CD8-positive, alpha-beta memory T cell (primary cell): ENCODE measurements around the gene BRWD1. TPM values are rescaled to one million over a fixed set of nuclear protein-coding genes. Genes with fewer than 3 reads are reported as not detected.

Experiments
- CTCF ChIA-PET: fragments of 350-600 bp; sonication (Branson Sonifier 250); formaldehyde crosslinking; loops from one replicate; lab custom pipeline; 2021; ENCODE audit warnings: antibody characterized with exemption; lab: Charles Lee
- POLR2A ChIA-PET: fragments of 350-600 bp; sonication (Branson Sonifier 250); formaldehyde crosslinking; loops from one replicate; lab custom pipeline; 2021; ENCODE audit warnings: antibody characterized with exemption; lab: Charles Lee
- DNase-seq, 5 donors: peaks; one replicate each; pipeline versions ENCODE4 v3.0.0 to v3.0.0-alpha.2; 2020 to 2022; ENCODE audit warnings: mixed read lengths in 1 of 5
- H3K27ac ChIP-seq: one replicate; pipeline ENCODE4 v1.7.0; 2013; ENCODE audit warnings: low read depth, mild to moderate bottlenecking, low read length, moderate library complexity
- H3K27me3 ChIP-seq: 2 replicates; pipeline ENCODE4 v1.7.0; 2013; ENCODE audit warnings: low read length, mild to moderate bottlenecking; ENCODE audit not compliant: insufficient read depth, poor library complexity, severe bottlenecking
- H3K36me3 ChIP-seq: 2 replicates; pipeline ENCODE4 v1.7.0; 2013; ENCODE audit warnings: mild to moderate bottlenecking, low read length, moderate library complexity; ENCODE audit not compliant: insufficient read depth
- H3K4me1 ChIP-seq: 2 replicates; pipeline ENCODE4 v1.7.0; 2013; ENCODE audit warnings: mild to moderate bottlenecking, low read length, moderate library complexity; ENCODE audit not compliant: insufficient read depth
- H3K4me3 ChIP-seq: 2 replicates; pipeline ENCODE4 v1.7.0; 2013; ENCODE audit warnings: mild to moderate bottlenecking, low read length
- H3K9me3 ChIP-seq: 2 replicates; pipeline ENCODE4 v1.7.0; 2013; ENCODE audit warnings: mild to moderate bottlenecking, low read length
- H3K27ac Mint-ChIP-seq, 8 donors: one replicate each; pipeline ENCODE4 v1.8.0; 2020 to 2021; ENCODE audit warnings: mixed read lengths in 8 of 8, mild to moderate bottlenecking in 6 of 8, inconsistent platforms in 3 of 8, moderate library complexity in 3 of 8
- H3K27me3 Mint-ChIP-seq, 2 donors: one replicate each; pipeline ENCODE4 v1.8.0; 2020 to 2021; ENCODE audit warnings: mixed read lengths in 2 of 2, mild to moderate bottlenecking in 1 of 2, moderate library complexity in 1 of 2
- H3K36me3 Mint-ChIP-seq, 3 donors: one replicate each; pipeline ENCODE4 v1.8.0; 2020 to 2021; ENCODE audit warnings: mixed read lengths in 3 of 3, inconsistent platforms in 1 of 3, mild to moderate bottlenecking in 1 of 3
- H3K4me1 Mint-ChIP-seq, 3 donors: one replicate each; pipeline ENCODE4 v1.8.0; 2020 to 2021; ENCODE audit warnings: mixed read lengths in 3 of 3, inconsistent platforms in 1 of 3, mild to moderate bottlenecking in 1 of 3
- H3K4me3 Mint-ChIP-seq, 7 donors: one replicate each; pipeline ENCODE4 v1.8.0; 2020 to 2021; ENCODE audit warnings: mixed read lengths in 7 of 7, mild to moderate bottlenecking in 6 of 7, moderate library complexity in 4 of 7, inconsistent platforms in 2 of 7
- H3K9me3 Mint-ChIP-seq, 5 donors: one replicate each; pipeline ENCODE4 v1.8.0; 2020 to 2022; ENCODE audit warnings: mixed read lengths in 5 of 5, mild to moderate bottlenecking in 3 of 5, moderate library complexity in 2 of 5, inconsistent platforms in 1 of 5
- polyA plus RNA-seq: library from polyadenylated mRNA; unstranded; fragments of 300-500 nt; fragmentation: Illumina TruSeq; gene quantifications from one replicate; pipeline ENCODE4 v1.2.3, GENCODE V29; 2021
- total RNA-seq, 2 experiments: library from RNA; stranded (reverse); gene quantifications; one replicate each; pipeline ENCODE4 v1.2.3, GENCODE V29; 2021

BRWD1 gene
- total and polyA plus RNA-seq, 3 experiments from 2014 or later, result 23.5 to 37.3 (median 25.8) TPM

DNA sequence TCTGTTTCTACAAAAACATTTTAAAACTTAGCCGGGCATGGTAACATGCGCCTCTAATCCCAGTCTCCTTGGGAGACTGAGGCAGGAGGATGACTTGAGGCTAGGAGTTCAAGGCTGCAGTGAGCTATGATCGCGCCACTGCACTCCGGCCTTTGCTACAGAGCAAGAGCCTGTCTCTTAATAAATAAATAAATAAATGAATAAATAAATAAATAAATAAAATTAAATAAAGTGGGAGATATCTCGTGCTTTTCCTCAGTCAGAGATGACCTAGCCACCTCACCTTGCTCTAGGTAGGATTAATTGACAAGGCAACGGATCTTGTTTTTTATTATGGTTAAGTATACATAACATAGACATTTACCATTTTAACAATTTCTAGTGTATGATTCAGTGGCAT, 14.3 kb upstream of the BRWD1 start:
- ChIA-PET CTCF (no interaction called here), POLR2A (no interaction called here)
- H3K36me3 ChIP-seq, result no peaks in the 10 kb centered on the region
- Mint-ChIP-seq H3K4me1 (no peaks in the 10 kb centered on the region), H3K27ac (no peak overlapping the region), H3K9me3 (no peaks in the 10 kb centered on the region), H3K36me3 (peaks cover 0 to 3% (median 0%) of the 10 kb centered on the region in 3 donors), H3K27me3 (peaks cover 6 to 23% of the 10 kb centered on the region in 2 donors), H3K4me3 (no peak overlapping the region)
- no peaks in the 10 kb centered on the region for H3K4me1 ChIP-seq
- no peak overlapping the region for H3K4me3 ChIP-seq
- no peaks in the 10 kb centered on the region for H3K9me3 ChIP-seq
- no peak overlapping the region for H3K27ac ChIP-seq
- no peak for DNase-seq
- H3K27me3 ChIP-seq, result no peaks in the 10 kb centered on the region

DNA sequence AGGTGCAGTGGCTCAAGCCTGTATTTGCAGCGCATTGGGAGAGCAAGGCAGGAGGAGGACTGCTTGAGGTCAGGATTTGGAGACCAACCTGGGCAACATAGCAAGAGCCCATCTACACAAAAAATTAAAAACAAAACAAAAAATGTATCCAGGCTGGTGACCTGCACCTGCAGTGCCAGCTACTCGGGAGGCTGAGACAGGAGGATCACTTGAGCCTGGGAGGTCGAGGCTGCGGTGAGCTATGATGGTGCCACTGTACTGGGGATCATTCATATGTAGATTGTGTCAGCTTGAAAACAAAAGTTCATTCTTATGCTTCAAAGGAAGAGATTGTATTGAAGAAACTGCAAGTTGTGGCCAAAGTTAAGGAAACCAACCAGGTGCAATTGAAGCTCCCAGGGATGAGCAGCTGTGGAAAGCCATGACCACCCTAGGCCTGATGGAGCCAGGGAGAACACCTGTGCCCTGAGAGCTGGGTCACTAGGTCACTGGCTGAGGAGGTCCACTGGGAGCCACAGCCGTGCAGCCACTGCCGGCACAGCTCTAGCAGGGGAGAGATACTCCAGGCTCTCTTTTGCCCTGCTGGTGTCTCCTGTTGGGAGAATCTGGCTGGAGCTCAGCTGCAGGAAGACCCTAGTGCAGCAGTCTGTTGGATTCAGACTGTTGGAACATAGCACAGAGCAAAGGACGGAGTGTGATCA, 13.3 kb upstream of the BRWD1 start:
- Histone ChIP-seq H3K36me3 (no peaks in the 10 kb centered on the region), H3K27me3 (no peaks in the 10 kb centered on the region), H3K4me1 (no peaks in the 10 kb centered on the region), H3K4me3 (no peak overlapping the region), H3K9me3 (no peaks in the 10 kb centered on the region), H3K27ac (no peak overlapping the region)
- peaks cover 6 to 23% of the 10 kb centered on the region in 2 donors for H3K27me3 Mint-ChIP-seq
- no peak overlapping the region for H3K27ac Mint-ChIP-seq
- ChIA-PET CTCF (no interaction called here), POLR2A (no interaction called here)
- DNase-seq, result no peak
- no peaks in the 10 kb centered on the region for H3K4me1 Mint-ChIP-seq
- no peak overlapping the region for H3K4me3 Mint-ChIP-seq
- H3K36me3 Mint-ChIP-seq, result peaks cover 0 to 3% (median 0%) of the 10 kb centered on the region in 3 donors
- no peaks in the 10 kb centered on the region for H3K9me3 Mint-ChIP-seq

DNA sequence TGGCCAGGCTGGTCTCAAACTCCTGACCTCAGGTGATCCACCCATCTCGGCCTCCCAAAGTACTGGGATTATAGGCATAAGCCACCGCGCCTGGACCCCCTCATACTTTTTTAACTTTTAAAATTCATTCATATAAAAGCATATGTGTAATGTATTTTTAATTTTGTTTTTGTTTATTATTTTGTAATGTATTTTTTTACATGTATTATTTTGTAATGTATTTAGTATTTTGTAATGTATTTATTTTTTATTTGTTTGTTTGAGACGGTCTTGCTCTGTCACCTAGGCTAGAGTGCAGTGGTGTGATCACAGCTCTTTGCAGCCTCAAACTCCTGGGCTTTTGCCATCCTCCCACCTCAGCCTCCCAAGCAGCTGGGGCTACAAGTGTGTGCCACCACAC, 12.0 kb upstream of the BRWD1 start:
- Histone ChIP-seq H3K27me3 (no peaks in the 10 kb centered on the region), H3K36me3 (no peaks in the 10 kb centered on the region), H3K4me3 (no peak overlapping the region), H3K27ac (no peak overlapping the region), H3K9me3 (no peaks in the 10 kb centered on the region), H3K4me1 (no peaks in the 10 kb centered on the region)
- Mint-ChIP-seq H3K9me3 (no peaks in the 10 kb centered on the region), H3K27me3 (peaks cover 6 to 23% of the 10 kb centered on the region in 2 donors), H3K4me1 (no peaks in the 10 kb centered on the region), H3K27ac (no peak overlapping the region), H3K36me3 (peaks cover 0 to 3% (median 0%) of the 10 kb centered on the region in 3 donors), H3K4me3 (no peak overlapping the region)
- no peak for DNase-seq
- POLR2A ChIA-PET, result no interaction called here
- CTCF ChIA-PET, result no interaction called here

DNA sequence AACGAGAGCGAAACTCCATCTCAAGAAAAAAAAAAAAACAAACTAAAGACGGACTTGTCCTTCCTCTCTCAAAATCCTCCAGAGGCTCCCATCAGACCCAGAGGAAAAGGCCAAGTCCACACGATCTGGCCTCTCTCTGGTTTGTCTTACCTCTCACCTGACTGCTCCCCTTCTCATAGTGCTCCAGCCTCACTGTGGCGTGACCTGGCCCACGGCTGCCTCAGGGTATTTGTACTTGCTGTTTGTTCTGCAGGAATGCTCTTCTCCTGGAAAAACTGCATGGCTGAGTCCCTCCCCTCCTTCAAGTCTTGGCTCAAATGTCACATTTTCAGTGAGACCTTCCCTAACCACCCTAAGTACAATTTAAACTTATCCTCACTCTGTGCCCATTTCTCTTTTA, 8.0 kb upstream of the BRWD1 start:
- no peaks in the 10 kb centered on the region for H3K9me3 Mint-ChIP-seq
- no peak overlapping the region for H3K27ac ChIP-seq
- POLR2A ChIA-PET, result no interaction called here
- H3K4me1 ChIP-seq, result no peaks in the 10 kb centered on the region
- H3K4me3 ChIP-seq, result no peak overlapping the region
- CTCF ChIA-PET, result no interaction called here
- peaks cover 5 to 7% of the 10 kb centered on the region in 2 donors for H3K27me3 Mint-ChIP-seq
- H3K4me1 Mint-ChIP-seq, result peaks cover 0 to under 1% (median 0%) of the 10 kb centered on the region in 3 donors
- no peaks in the 10 kb centered on the region for H3K9me3 ChIP-seq
- no peaks in the 10 kb centered on the region for H3K36me3 ChIP-seq
- no peaks in the 10 kb centered on the region for H3K36me3 Mint-ChIP-seq
- no peak for DNase-seq
- H3K27ac Mint-ChIP-seq, result peak overlapping the region in 1 of 8 donors; percentile 10
- no peaks in the 10 kb centered on the region for H3K27me3 ChIP-seq
- no peak overlapping the region for H3K4me3 Mint-ChIP-seq

DNA sequence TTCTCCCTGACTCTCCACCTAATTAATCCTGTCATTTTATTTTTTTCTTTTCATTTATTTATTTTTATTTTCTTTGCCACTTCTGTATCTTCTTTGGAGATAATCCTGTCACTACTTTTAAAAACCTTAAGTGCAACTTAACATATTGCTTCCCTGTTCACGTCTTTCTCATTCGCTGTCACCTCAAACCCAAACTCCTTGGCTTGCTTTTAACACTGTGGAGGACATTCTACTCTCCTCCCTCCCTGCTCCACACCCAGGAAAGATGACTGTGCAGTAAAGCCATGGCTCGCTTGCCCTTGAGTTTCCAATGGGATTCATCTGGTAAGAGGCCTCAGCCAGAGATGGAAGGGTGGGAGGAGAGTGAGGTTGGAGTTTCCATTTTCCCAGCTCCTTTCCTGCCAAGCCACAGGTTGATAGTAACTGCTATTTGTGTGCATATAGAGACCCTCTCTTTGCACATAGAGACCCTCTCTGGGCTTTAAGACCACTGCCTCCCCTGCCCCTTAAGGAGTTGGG, 6.4 kb upstream of the BRWD1 start:
- Histone ChIP-seq H3K4me3 (no peak overlapping the region), H3K36me3 (no peaks in the 10 kb centered on the region), H3K27me3 (no peaks in the 10 kb centered on the region), H3K4me1 (no peaks in the 10 kb centered on the region), H3K9me3 (no peaks in the 10 kb centered on the region), H3K27ac (no peak overlapping the region)
- no peaks in the 10 kb centered on the region for H3K9me3 Mint-ChIP-seq
- H3K27ac Mint-ChIP-seq, result no peak overlapping the region
- POLR2A ChIA-PET, result no interaction called here
- no peak overlapping the region for H3K4me3 Mint-ChIP-seq
- no peak for DNase-seq
- H3K36me3 Mint-ChIP-seq, result no peaks in the 10 kb centered on the region
- CTCF ChIA-PET, result no interaction called here
- peaks cover 3 to 4% of the 10 kb centered on the region in 2 donors for H3K27me3 Mint-ChIP-seq
- H3K4me1 Mint-ChIP-seq, result peaks cover 7 to 11% (median 10%) of the 10 kb centered on the region in 3 donors

DNA sequence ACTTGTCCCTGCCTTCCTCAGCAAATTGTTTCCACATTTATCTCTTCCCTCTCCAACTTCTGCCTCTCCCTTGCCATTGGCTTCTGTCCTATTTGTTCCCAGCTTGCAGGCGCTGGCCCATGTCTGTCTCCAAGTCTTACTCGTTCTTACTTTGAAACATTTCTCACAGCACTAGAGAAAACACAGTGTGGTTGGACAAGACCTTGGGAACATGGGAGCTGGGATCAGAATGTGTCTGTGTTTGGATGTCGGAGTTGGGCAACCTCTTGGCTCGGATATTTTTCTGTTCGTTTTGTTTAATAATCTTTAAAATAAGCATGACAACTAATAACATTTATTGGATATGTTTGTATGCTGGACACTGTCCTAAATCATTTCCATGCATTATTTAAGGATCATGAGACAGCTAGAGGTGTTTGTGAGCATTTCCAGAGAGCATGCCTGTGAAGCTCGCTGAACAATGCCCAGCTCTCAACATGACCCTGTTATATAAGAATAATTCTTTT, 5.9 kb upstream of the BRWD1 start:
- Histone ChIP-seq H3K4me1 (peaks cover 5% of the 10 kb centered on the region), H3K4me3 (no peak overlapping the region), H3K27me3 (no peaks in the 10 kb centered on the region), H3K27ac (no peak overlapping the region), H3K36me3 (no peaks in the 10 kb centered on the region), H3K9me3 (no peaks in the 10 kb centered on the region)
- H3K4me1 Mint-ChIP-seq, result peaks cover 11 to 16% (median 14%) of the 10 kb centered on the region in 3 donors
- CTCF ChIA-PET, result no interaction called here
- peak overlapping the region in 1 of 8 donors; percentile 21 for H3K27ac Mint-ChIP-seq
- H3K27me3 Mint-ChIP-seq, result no peaks in the 10 kb centered on the region
- POLR2A ChIA-PET, result no interaction called here
- H3K4me3 Mint-ChIP-seq, result peak overlapping the region in 1 of 7 donors; percentile 28
- DNase-seq, result no peak
- H3K9me3 Mint-ChIP-seq, result no peaks in the 10 kb centered on the region
- H3K36me3 Mint-ChIP-seq, result peaks cover 0 to 3% (median 0%) of the 10 kb centered on the region in 3 donors

DNA sequence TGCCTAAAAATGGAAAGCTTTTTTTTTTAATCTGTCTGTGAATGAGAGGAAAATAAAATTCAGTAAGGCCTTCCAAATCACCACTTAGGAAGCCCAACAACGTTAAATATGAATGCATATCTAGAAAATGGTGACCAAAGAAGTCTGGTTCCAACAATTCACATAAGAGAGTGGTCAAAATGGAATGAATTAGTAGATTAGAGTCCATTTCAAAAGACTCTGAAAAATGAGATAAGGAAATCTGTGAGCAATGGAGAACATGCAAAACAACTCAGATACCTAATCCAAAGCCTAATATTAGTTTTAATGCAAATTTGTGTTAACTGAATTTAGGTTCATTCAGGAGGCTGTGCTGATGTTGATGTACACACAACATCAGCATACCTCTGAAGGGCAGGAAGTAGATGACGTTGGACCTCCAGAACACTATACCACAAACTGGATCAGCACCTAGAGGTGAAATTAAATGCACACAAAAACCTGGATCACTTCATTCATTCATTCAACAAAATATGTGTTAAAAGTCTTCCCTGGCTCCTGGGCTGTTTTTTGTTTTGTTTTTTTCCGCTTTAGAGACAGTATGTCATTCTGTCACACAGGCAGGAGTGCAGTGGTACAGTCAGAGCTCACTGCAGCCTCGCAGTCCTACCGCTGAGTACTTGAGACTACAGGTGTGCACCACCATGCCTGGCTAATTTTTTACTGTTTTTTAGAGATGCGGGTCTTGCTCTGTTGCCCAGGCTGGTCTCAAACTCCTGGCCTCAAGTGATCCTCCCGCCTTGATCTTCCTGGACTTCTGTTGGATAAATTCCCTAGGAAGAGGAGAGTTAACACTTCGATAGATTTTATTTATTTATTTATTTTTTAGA, 4.9 kb upstream of the BRWD1 start:
- no peak overlapping the region for H3K4me3 ChIP-seq
- no peaks in the 10 kb centered on the region for H3K36me3 ChIP-seq
- CTCF ChIA-PET, result no interaction called here
- peak overlapping the region; percentile 48 for H3K27ac ChIP-seq
- peaks cover 7% of the 10 kb centered on the region for H3K4me1 ChIP-seq
- H3K4me3 Mint-ChIP-seq, result peak overlapping the region in 1 of 7 donors; percentile 26
- peaks cover 13 to 19% (median 17%) of the 10 kb centered on the region in 3 donors for H3K4me1 Mint-ChIP-seq
- H3K27me3 ChIP-seq, result no peaks in the 10 kb centered on the region
- H3K27me3 Mint-ChIP-seq, result peaks cover 0 to 2% of the 10 kb centered on the region in 2 donors
- H3K9me3 Mint-ChIP-seq, result peaks cover 0 to 2% (median 0%) of the 10 kb centered on the region in 5 donors
- DNase-seq, result no peak
- peak overlapping the region in 1 of 8 donors; percentile 21 for H3K27ac Mint-ChIP-seq
- POLR2A ChIA-PET, result no interaction called here
- H3K36me3 Mint-ChIP-seq, result peaks cover 0 to 6% (median 0%) of the 10 kb centered on the region in 3 donors
- H3K9me3 ChIP-seq, result no peaks in the 10 kb centered on the region
